H1 (cell line): ENCODE measurements around the gene SH3PXD2A. TPM values are rescaled to one million over a fixed set of nuclear protein-coding genes. Genes with fewer than 3 reads are reported as not detected.

Experiments
- CTCF ChIA-PET: fragments of 300-600 bp; sonication (Branson Sonifier 250); formaldehyde crosslinking; loops from one replicate; lab custom pipeline; 2021; ENCODE audit not compliant: partially characterized antibody; lab: Charles Lee
- POLR2A ChIA-PET: fragments of 300-600 bp; sonication (Branson Sonifier 250); formaldehyde crosslinking; loops from one replicate; lab custom pipeline; 2021; ENCODE audit warnings: inconsistent platforms; ENCODE audit not compliant: partially characterized antibody; lab: Charles Lee
- DNase-seq, 2 experiments: peaks; one replicate each; pipeline versions ENCODE4 v3.0.0 to v3.0.0-alpha.2; 2010 to 2022; ENCODE audit warnings: low spot score in 2 of 2, low read depth in 1 of 2, mixed read lengths in 1 of 2
- FAIRE-seq: peaks from 2 replicates; lab custom pipeline; 2011; peaks lifted over from hg19 to GRCh38; lab: Jason Lieb, UNC
- H2AFZ ChIP-seq: 2 replicates; pipeline ENCODE4 v1.8.1; 2012; ENCODE audit warnings: low read length, inconsistent platforms
- H2AK5ac ChIP-seq: 2 replicates; pipeline ENCODE4 v1.6.1; 2013; ENCODE audit warnings: low read depth, low read length
- H2BK120ac ChIP-seq: replicated peaks from 2 replicates; pipeline ENCODE3; 2013; ENCODE audit warnings: low read depth, low read length, inconsistent platforms
- H2BK12ac ChIP-seq: 2 replicates; pipeline ENCODE4 v1.6.1; 2013; ENCODE audit warnings: low read depth, low read length
- H2BK15ac ChIP-seq: 2 replicates; pipeline ENCODE4 v1.6.1; 2013; ENCODE audit warnings: low read length
- H2BK20ac ChIP-seq: 2 replicates; pipeline ENCODE4 v1.6.1; 2013; ENCODE audit warnings: low read length
- H2BK5ac ChIP-seq: 2 replicates; pipeline ENCODE4 v1.6.1; 2013; ENCODE audit warnings: low read depth, low read length
- H3K14ac ChIP-seq: 2 replicates; pipeline ENCODE4 v1.6.1; 2013; ENCODE audit warnings: inconsistent platforms; ENCODE audit not compliant: insufficient read length
- H3K18ac ChIP-seq: 2 replicates; pipeline ENCODE4 v1.6.1; 2013; ENCODE audit warnings: low read length; ENCODE audit errors: extremely low read depth
- H3K23ac ChIP-seq: 2 replicates; pipeline ENCODE4 v1.6.1; 2013; ENCODE audit warnings: inconsistent platforms; ENCODE audit not compliant: insufficient read length
- H3K23me2 ChIP-seq: 2 replicates; pipeline ENCODE4 v1.6.1; 2013; ENCODE audit warnings: low read depth, low read length
- H3K27ac ChIP-seq: 2 replicates; pipeline ENCODE4 v1.6.1; 2011; ENCODE audit warnings: low read depth, low read length, inconsistent platforms
- H3K27me3 ChIP-seq, 4 experiments: replicated peaks in 1 of 4; 1 replicate in 1 of 4; 2 replicates in 3 of 4; pipeline versions ENCODE4 v1.6.1 to v1.8.1; 2011 to 2013; ENCODE audit warnings: low read length in 3 of 4, mild to moderate bottlenecking in 3 of 4, inconsistent platforms in 2 of 4, mixed read lengths in 2 of 4, moderate library complexity in 1 of 4; ENCODE audit not compliant: control insufficient read depth in 3 of 4, insufficient read depth in 3 of 4; ENCODE audit errors: extremely low read depth in 1 of 4
- H3K36me3 ChIP-seq, 4 experiments: 2 replicates each; pipeline versions ENCODE4 v1.6.1 to v1.8.1; 2011 to 2013; ENCODE audit warnings: mild to moderate bottlenecking in 4 of 4, low read length in 3 of 4, moderate library complexity in 2 of 4, control low read depth in 1 of 4, inconsistent platforms in 1 of 4; ENCODE audit not compliant: insufficient read depth in 4 of 4, control insufficient read depth in 2 of 4
- H3K4ac ChIP-seq: replicated peaks from 2 replicates; pipeline ENCODE3; 2013; ENCODE audit warnings: low read length, low read depth, mixed read lengths, inconsistent platforms; ENCODE audit not compliant: insufficient read length
- H3K4me1 ChIP-seq, 4 experiments: replicated peaks in 1 of 4; 1 replicate in 1 of 4; 2 replicates in 3 of 4; pipeline versions ENCODE4 v1.6.1 to v1.8.1; 2011 to 2013; ENCODE audit warnings: low read length in 3 of 4, inconsistent platforms in 2 of 4, mixed read lengths in 1 of 4; ENCODE audit not compliant: insufficient read depth in 4 of 4, control insufficient read depth in 3 of 4
- H3K4me2 ChIP-seq, 2 experiments: 2 replicates each; pipeline versions ENCODE4 v1.6.1 to v1.8.1; 2011 to 2013; ENCODE audit warnings: low read depth in 2 of 2, low read length in 2 of 2, control low read depth in 1 of 2, inconsistent platforms in 1 of 2, mild to moderate bottlenecking in 1 of 2; ENCODE audit not compliant: insufficient read depth in 1 of 2
- H3K4me3 ChIP-seq, 4 experiments: fragments of 200-600, 300-600 bp in 1 of 4; sonication (generic), shearing (Covaris generic), sonication (Bioruptor Twin) in 1 of 4; 2 replicates each; pipeline versions ENCODE4 v1.5.1 to v1.8.1; 2011 to 2016; ENCODE audit warnings: low read length in 4 of 4, low read depth in 3 of 4, control low read depth in 2 of 4, inconsistent platforms in 2 of 4, mild to moderate bottlenecking in 2 of 4, mixed read lengths in 1 of 4, moderate library complexity in 1 of 4; ENCODE audit not compliant: insufficient read depth in 2 of 4; ENCODE audit errors: extremely low read depth in 1 of 4
- H3K56ac ChIP-seq: replicated peaks from 2 replicates; pipeline ENCODE3; 2013; ENCODE audit warnings: low read depth, mild to moderate bottlenecking, mixed read lengths, low read length, inconsistent platforms; ENCODE audit not compliant: insufficient read length
- H3K79me1 ChIP-seq: 2 replicates; pipeline ENCODE4 v1.6.1; 2013; ENCODE audit warnings: low read depth, low read length, control low read depth
- H3K79me2 ChIP-seq, 2 experiments: 2 replicates each; pipeline versions ENCODE4 v1.6.1 to v1.8.1; 2012 to 2013; ENCODE audit warnings: low read length in 2 of 2, mild to moderate bottlenecking in 2 of 2, inconsistent platforms in 1 of 2; ENCODE audit not compliant: insufficient read depth in 2 of 2, control insufficient read depth in 1 of 2
- H3K9ac ChIP-seq, 4 experiments: replicated peaks in 1 of 4; 1 replicate in 1 of 4; 2 replicates in 3 of 4; pipeline versions ENCODE4 v1.6.1 to v1.8.1; 2011 to 2013; ENCODE audit warnings: low read depth in 3 of 4, low read length in 3 of 4, control low read depth in 2 of 4, mild to moderate bottlenecking in 2 of 4, moderate library complexity in 2 of 4, inconsistent platforms in 1 of 4; ENCODE audit errors: extremely low read depth in 1 of 4
- H3K9me3 ChIP-seq, 2 experiments: 2 replicates each; pipeline versions ENCODE4 v1.6.1 to v1.8.1; 2012 to 2013; ENCODE audit warnings: mild to moderate bottlenecking in 2 of 2, moderate library complexity in 2 of 2, control low read depth in 1 of 2, inconsistent platforms in 1 of 2, low read depth in 1 of 2, low read length in 1 of 2, mixed read lengths in 1 of 2; ENCODE audit not compliant: insufficient read depth in 2 of 2
- H4K20me1 ChIP-seq, 2 experiments: replicated peaks in 1 of 2; 2 replicates each; pipeline versions ENCODE3 to v1.8.1; 2011 to 2013; ENCODE audit warnings: inconsistent platforms in 2 of 2, low read length in 2 of 2, mild to moderate bottlenecking in 1 of 2; ENCODE audit not compliant: insufficient read depth in 2 of 2, control insufficient read depth in 1 of 2
- H4K5ac ChIP-seq: 2 replicates; pipeline ENCODE4 v1.6.1; 2013; ENCODE audit warnings: low read length, low read depth, mixed read lengths, inconsistent platforms; ENCODE audit not compliant: insufficient read length
- H4K8ac ChIP-seq: 2 replicates; pipeline ENCODE4 v1.8.0; 2013; ENCODE audit warnings: mild to moderate bottlenecking, moderate library complexity, low read length, inconsistent platforms; ENCODE audit not compliant: insufficient read depth; ENCODE audit errors: extremely low read depth
- H4K91ac ChIP-seq: replicated peaks from 2 replicates; pipeline ENCODE3; 2013; ENCODE audit warnings: low read length, mixed read lengths, inconsistent platforms; ENCODE audit not compliant: insufficient read length
- CBX5 ChIP-seq: fragments of 300-800, 300-1000 bp; sonication (generic); IDR thresholded peaks from 2 replicates; pipeline ENCODE4 v1.7.1; 2016; ENCODE audit warnings: antibody characterized with exemption, low read length, low read depth
- CBX8 ChIP-seq: fragments of 300-800, 300-1000 bp; sonication (generic); IDR thresholded peaks from 2 replicates; pipeline ENCODE4 v1.7.1; 2016; ENCODE audit warnings: low read depth, low read length, borderline replicate concordance
- CHD2 ChIP-seq: IDR thresholded peaks from 2 replicates; pipeline ENCODE4 v1.6.1; 2012; ENCODE audit warnings: low read length, improper control_type of control experiment
- FOSL1 ChIP-seq: IDR thresholded peaks from 2 replicates; pipeline ENCODE4 v1.6.1; 2011; ENCODE audit warnings: mild to moderate bottlenecking, low read depth, low read length, moderate library complexity; ENCODE audit not compliant: insufficient read depth
- NANOG ChIP-seq: IDR thresholded peaks from 2 replicates; pipeline ENCODE4 v1.6.1; 2011; ENCODE audit warnings: low read length, low read depth, mild to moderate bottlenecking, inconsistent platforms; ENCODE audit not compliant: insufficient read depth, poor library complexity, severe bottlenecking
- RAD21 ChIP-seq, 2 experiments: IDR thresholded peaks in 1 of 2; conservative IDR thresholded peaks in 1 of 2; 2 replicates each; pipeline ENCODE4 v1.6.1; 2011; ENCODE audit warnings: low read depth in 2 of 2, low read length in 2 of 2, improper control_type of control experiment in 1 of 2, inconsistent platforms in 1 of 2, mild to moderate bottlenecking in 1 of 2, moderate library complexity in 1 of 2
- RFX5 ChIP-seq: IDR thresholded peaks from 2 replicates; pipeline ENCODE4 v1.6.1; 2011; ENCODE audit warnings: low read depth, low read length, improper control_type of control experiment, borderline replicate concordance
- RXRA ChIP-seq: IDR thresholded peaks from 2 replicates; pipeline ENCODE4 v1.6.1; 2011; ENCODE audit warnings: low read depth, mild to moderate bottlenecking, low read length, moderate library complexity; ENCODE audit not compliant: insufficient read depth
- SP1 ChIP-seq: IDR thresholded peaks from 2 replicates; pipeline ENCODE4 v1.6.1; 2011; ENCODE audit warnings: low read depth, low read length
- TCF12 ChIP-seq: IDR thresholded peaks from 2 replicates; pipeline ENCODE4 v1.6.1; 2011; ENCODE audit warnings: low read depth, mild to moderate bottlenecking, low read length
- ZNF274 ChIP-seq: IDR thresholded peaks from 2 replicates; pipeline ENCODE4 v1.7.0; 2012; ENCODE audit warnings: low read length, borderline replicate concordance; ENCODE audit errors: extremely low read depth
- WGBS, 2 experiments: shearing (Covaris generic) in 1 of 2; methylation state at CpG; one replicate each; pipeline versions ENCODE4 v1.1.6 to v1.1.7; 2013 to 2015; ENCODE audit warnings: low lambda C conversion rate in 2 of 2, mixed read lengths in 2 of 2, inconsistent platforms in 1 of 2, low coverage in 1 of 2, missing lambda C conversion rate in 1 of 2; ENCODE audit not compliant: insufficient replicate concordance in 2 of 2, insufficient coverage in 1 of 2, insufficient read length in 1 of 2; ENCODE audit errors: extremely low coverage in 1 of 2, missing lambda C conversion rate in 1 of 2; 5-methylcytosine and 5-hydroxymethylcytosine counted together
- polyA plus RNA-seq, 7 experiments: library from polyadenylated mRNA; depleted of rRNA in 3 of 7; stranded (reverse) in 5 of 7; unstranded in 2 of 7; fragments of >200 nt in 5 of 7; fragments of 200-250 nt in 2 of 7; gene quantifications; 1 replicate in 5 of 7; 2 replicates in 1 of 7; 4 replicates in 1 of 7; pipeline versions ENCODE4 v1.2.1 to v1.2.3, GENCODE V29; 2011 to 2013; ENCODE audit warnings: missing spikeins in 2 of 7, mixed read lengths in 2 of 7
- total RNA-seq: library from RNA; stranded (reverse); fragmentation: NEBNext Ultra II Directional; extraction: Animal tissue kit (Norgen Biotek cat#: 25700); gene quantifications from 2 replicates; pipeline ENCODE4 v1.2.1, GENCODE V29; 2021
- TF ChIP-seq, protein P1 (sequence below): IDR thresholded peaks from 2 replicates; pipeline ENCODE4 v1.6.1; 2011; ENCODE audit warnings: low read depth, mild to moderate bottlenecking, low read length; ENCODE audit not compliant: insufficient read depth

The SH3PXD2A gene
- total and polyA plus RNA-seq, 2 of the 8 experiments (the other 6 are each of a cell fraction or from before 2014, with no cell fraction given) = 5.4 to 16.3 TPM

DNA sequence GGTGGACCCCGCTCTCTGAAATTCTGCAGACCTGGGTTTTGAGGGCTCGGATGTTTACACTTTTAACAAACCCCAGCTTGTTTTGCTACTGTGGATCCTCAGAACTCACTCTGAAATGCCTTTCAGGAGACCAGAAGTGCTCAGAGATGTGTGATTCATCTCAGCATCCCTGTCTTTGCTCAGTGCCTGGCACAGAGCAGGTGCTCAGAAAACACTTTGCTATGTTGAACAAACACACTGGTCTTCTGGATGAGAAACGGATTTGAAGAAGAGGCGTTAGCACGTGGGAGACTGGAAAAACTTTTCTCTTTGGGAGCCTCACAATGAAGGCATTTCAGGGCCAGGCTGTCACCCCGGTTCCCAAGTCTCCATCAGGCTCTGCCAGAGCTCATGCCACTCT is 53.3 kb downstream of the SH3PXD2A start:
- Histone ChIP-seq H3K9me3 (no peaks in the 10 kb centered on the region), H3K4me3 (no peak overlapping the region), H3K4ac (no peak overlapping the region), H3K79me2 (no peaks in the 10 kb centered on the region; a peak in 1 of 4 replicates), H2AFZ (no peak overlapping the region), H2BK20ac (no peak overlapping the region), H4K20me1 (no peaks in the 10 kb centered on the region), H2BK12ac (no peak overlapping the region), H3K27ac (no peak overlapping the region), H3K9ac (no peak overlapping the region), H2BK120ac (no peak overlapping the region), H3K27me3 (no peaks in the 10 kb centered on the region), H2BK15ac (no peak overlapping the region), H3K14ac (no peak overlapping the region), H2BK5ac (no peak overlapping the region), H3K23ac (no peak overlapping the region), H3K4me2 (no peak overlapping the region), H3K79me1 (no peaks in the 10 kb centered on the region), H4K91ac (no peak overlapping the region), H3K56ac (no peak overlapping the region), H3K36me3 (no peaks in the 10 kb centered on the region), H2AK5ac (no peak overlapping the region), H3K23me2 (no peaks in the 10 kb centered on the region), H3K4me1 (peaks cover 0 to 14% (median 7%) of the 10 kb centered on the region in 4 experiments; a peak in 4 of 7 replicates), H4K5ac (no peak overlapping the region), H3K18ac (no peak overlapping the region), H4K8ac (no peak overlapping the region)
- DNase-seq (no peak), FAIRE-seq (no peak)
- ChIA-PET CTCF (interaction anchor here (0.7 to 4.3 kb wide), 7 partner anchors 11 to 54 kb away, joined by 3 to 17 read pairs (median 3); partner anchors contain the start of gene SH3PXD2A), POLR2A (no interaction called here)
- 76% methylated on average over 6 of the region's 6 CpGs; no CpG with 5 or more reads in 1 of the 2 experiments for WGBS, 2 experiments
- TF ChIP-seq CHD2 (no peak), CBX8 (no peak), NANOG (no peak), RFX5 (no peak), SP1 (no peak), ZNF274 (no peak), CBX5 (no peak), TCF12 (no peak), RAD21 (IDR thresholded peaks at IDR 0.05 in 1 of 2, conservative IDR thresholded peaks at IDR 0.05 in 1 of 2; ENCODE audit: low read depth in 2 of 2, low read length in 2 of 2) (no peak), FOSL1 (no peak), RXRA (no peak)
- TF ChIP-seq, protein P1, sequence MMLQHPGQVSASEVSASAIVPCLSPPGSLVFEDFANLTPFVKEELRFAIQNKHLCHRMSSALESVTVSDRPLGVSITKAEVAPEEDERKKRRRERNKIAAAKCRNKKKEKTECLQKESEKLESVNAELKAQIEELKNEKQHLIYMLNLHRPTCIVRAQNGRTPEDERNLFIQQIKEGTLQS = no peak
